ENCODE data around the gene LRRC7. TPM values are rescaled to one million over a fixed set of nuclear protein-coding genes. Genes with fewer than 3 reads are reported as not detected.

Gene LRRC7
- total RNA-seq, 1 experiment from 2014 or later = not detected

- intact Hi-C loops (cut with micrococcal nuclease; ENCODE audit: unreplicated experiment) = no loop called here
- H3K9me3 ChIP-seq (ENCODE audit: low read depth, low read length, poor library complexity, severe bottlenecking) = no peaks in the 10 kb centered on the region
- ChIA-PET CTCF (no interaction called here), POLR2A (ENCODE audit: low non-redundant PET) (no interaction called here)
- no TSS peak for BruUV-seq (replicated peaks)
- no peak for DNase-seq (ENCODE audit: low spot score)
- no peaks in the 10 kb centered on the region for H3K4me1 ChIP-seq (ENCODE audit: insufficient read depth, low read length, poor library complexity, severe bottlenecking)
- TF ChIP-seq, protein P1, sequence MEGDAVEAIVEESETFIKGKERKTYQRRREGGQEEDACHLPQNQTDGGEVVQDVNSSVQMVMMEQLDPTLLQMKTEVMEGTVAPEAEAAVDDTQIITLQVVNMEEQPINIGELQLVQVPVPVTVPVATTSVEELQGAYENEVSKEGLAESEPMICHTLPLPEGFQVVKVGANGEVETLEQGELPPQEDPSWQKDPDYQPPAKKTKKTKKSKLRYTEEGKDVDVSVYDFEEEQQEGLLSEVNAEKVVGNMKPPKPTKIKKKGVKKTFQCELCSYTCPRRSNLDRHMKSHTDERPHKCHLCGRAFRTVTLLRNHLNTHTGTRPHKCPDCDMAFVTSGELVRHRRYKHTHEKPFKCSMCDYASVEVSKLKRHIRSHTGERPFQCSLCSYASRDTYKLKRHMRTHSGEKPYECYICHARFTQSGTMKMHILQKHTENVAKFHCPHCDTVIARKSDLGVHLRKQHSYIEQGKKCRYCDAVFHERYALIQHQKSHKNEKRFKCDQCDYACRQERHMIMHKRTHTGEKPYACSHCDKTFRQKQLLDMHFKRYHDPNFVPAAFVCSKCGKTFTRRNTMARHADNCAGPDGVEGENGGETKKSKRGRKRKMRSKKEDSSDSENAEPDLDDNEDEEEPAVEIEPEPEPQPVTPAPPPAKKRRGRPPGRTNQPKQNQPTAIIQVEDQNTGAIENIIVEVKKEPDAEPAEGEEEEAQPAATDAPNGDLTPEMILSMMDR (conservative IDR thresholded peaks at IDR 0.05; ENCODE audit: low read depth, low read length) = no peak
- TF ChIP-seq EZH2 (IDR thresholded peaks at IDR 0.05; ENCODE audit: borderline replicate concordance, low read depth, low read length, poor library complexity, severe bottlenecking) = no peak
- H3K27ac ChIP-seq (ENCODE audit: low read depth, low read length, poor library complexity, severe bottlenecking) = no peak overlapping the region
- H3K27me3 ChIP-seq (replicated peaks; ENCODE audit: insufficient read depth, low read depth, low read length, poor library complexity) = no peaks in the 10 kb centered on the region
- no peak overlapping the region for H3K4me3 ChIP-seq (ENCODE audit: low read depth, low read length, poor library complexity, severe bottlenecking)
- H3K36me3 ChIP-seq (ENCODE audit: insufficient read depth, low read length, poor library complexity, severe bottlenecking) = no peaks in the 10 kb centered on the region
These were observed 187.9 kb downstream of the LRRC7 start for GRCh38 chr1:69755647-69756046.

DNA sequence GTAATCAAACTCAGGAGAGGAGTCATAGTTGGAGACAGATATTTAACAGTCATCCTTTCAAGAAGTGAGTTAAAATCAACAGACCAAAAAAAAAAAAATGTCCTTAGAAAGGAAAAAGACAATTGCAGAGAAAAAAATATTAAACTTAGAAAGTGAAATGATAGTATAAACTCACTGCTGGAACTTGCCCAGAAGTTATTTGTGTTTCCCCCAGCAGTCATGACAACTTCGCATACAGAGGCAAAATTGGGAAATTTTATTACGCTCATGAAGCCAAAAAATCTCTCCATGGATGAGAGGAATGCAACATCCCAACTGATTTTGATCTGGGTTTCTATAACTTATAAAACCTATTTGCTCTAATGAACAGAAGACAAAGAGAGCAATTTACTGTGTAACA lies 198.2 kb downstream of the LRRC7 start:
- no peaks in the 10 kb centered on the region for H3K4me1 ChIP-seq (ENCODE audit: insufficient read depth, low read length, poor library complexity, severe bottlenecking)
- no peaks in the 10 kb centered on the region for H3K36me3 ChIP-seq (ENCODE audit: insufficient read depth, low read length, poor library complexity, severe bottlenecking)
- intact Hi-C loops (cut with micrococcal nuclease; ENCODE audit: unreplicated experiment) = no loop called here
- H3K27me3 ChIP-seq (replicated peaks; ENCODE audit: insufficient read depth, low read depth, low read length, poor library complexity) = no peaks in the 10 kb centered on the region
- H3K27ac ChIP-seq (ENCODE audit: low read depth, low read length, poor library complexity, severe bottlenecking) = no peak overlapping the region
- H3K9me3 ChIP-seq (ENCODE audit: low read depth, low read length, poor library complexity, severe bottlenecking) = no peaks in the 10 kb centered on the region
- BruUV-seq (replicated peaks) = no TSS peak
- ChIA-PET CTCF (no interaction called here), POLR2A (ENCODE audit: low non-redundant PET) (no interaction called here)
- TF ChIP-seq, protein P1 (conservative IDR thresholded peaks at IDR 0.05; ENCODE audit: low read depth, low read length) = no peak
- TF ChIP-seq EZH2 (IDR thresholded peaks at IDR 0.05; ENCODE audit: borderline replicate concordance, low read depth, low read length, poor library complexity, severe bottlenecking) = no peak
- DNase-seq (ENCODE audit: low spot score) = no peak
- no peak overlapping the region for H3K4me3 ChIP-seq (ENCODE audit: low read depth, low read length, poor library complexity, severe bottlenecking)

GRCh38 chr1:69766431-69767180 lies 198.9 kb downstream of the LRRC7 start:
- BruUV-seq (replicated peaks) = no TSS peak
- TF ChIP-seq, protein P1 (conservative IDR thresholded peaks at IDR 0.05; ENCODE audit: low read depth, low read length) = no peak
- no peak for TF ChIP-seq EZH2 (IDR thresholded peaks at IDR 0.05; ENCODE audit: borderline replicate concordance, low read depth, low read length, poor library complexity, severe bottlenecking)
- Histone ChIP-seq H3K9me3 (ENCODE audit: low read depth, low read length, poor library complexity, severe bottlenecking) (no peaks in the 10 kb centered on the region), H3K4me1 (ENCODE audit: insufficient read depth, low read length, poor library complexity, severe bottlenecking) (no peaks in the 10 kb centered on the region), H3K4me3 (ENCODE audit: low read depth, low read length, poor library complexity, severe bottlenecking) (no peak overlapping the region), H3K27me3 (replicated peaks; ENCODE audit: insufficient read depth, low read depth, low read length, poor library complexity) (no peaks in the 10 kb centered on the region), H3K27ac (ENCODE audit: low read depth, low read length, poor library complexity, severe bottlenecking) (no peak overlapping the region), H3K36me3 (ENCODE audit: insufficient read depth, low read length, poor library complexity, severe bottlenecking) (no peaks in the 10 kb centered on the region)
- intact Hi-C loops (cut with micrococcal nuclease; ENCODE audit: unreplicated experiment) = no loop called here
- DNase-seq (ENCODE audit: low spot score) = no peak
- POLR2A ChIA-PET (ENCODE audit: low non-redundant PET) = no interaction called here
- CTCF ChIA-PET = no interaction called here
